ENCODE results near the gene ZWILCH.

Gene ZWILCH

DNA sequence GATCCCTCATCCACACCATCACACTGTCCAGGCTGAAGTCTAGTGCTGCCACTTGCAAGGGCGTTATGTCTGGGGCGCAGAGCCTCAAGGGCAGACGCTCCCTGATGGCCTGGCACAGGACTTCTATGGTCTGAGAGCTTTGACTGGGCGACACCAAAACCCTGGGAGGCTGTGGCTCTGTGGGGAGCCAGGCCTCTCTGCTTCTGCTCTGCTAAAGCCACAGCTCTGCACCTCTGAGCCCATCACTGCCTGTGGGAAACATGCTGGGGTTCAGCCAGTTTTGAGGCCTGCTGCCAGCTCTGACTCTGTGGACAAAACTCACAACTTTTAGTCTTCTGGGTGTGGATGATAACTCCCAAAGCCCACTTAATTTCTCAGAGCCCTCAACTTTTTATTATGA, 67.0 kb downstream of the ZWILCH start:
- DNase-seq (ENCODE audit: low read depth): no peak
- TF ChIP-seq, protein P1, sequence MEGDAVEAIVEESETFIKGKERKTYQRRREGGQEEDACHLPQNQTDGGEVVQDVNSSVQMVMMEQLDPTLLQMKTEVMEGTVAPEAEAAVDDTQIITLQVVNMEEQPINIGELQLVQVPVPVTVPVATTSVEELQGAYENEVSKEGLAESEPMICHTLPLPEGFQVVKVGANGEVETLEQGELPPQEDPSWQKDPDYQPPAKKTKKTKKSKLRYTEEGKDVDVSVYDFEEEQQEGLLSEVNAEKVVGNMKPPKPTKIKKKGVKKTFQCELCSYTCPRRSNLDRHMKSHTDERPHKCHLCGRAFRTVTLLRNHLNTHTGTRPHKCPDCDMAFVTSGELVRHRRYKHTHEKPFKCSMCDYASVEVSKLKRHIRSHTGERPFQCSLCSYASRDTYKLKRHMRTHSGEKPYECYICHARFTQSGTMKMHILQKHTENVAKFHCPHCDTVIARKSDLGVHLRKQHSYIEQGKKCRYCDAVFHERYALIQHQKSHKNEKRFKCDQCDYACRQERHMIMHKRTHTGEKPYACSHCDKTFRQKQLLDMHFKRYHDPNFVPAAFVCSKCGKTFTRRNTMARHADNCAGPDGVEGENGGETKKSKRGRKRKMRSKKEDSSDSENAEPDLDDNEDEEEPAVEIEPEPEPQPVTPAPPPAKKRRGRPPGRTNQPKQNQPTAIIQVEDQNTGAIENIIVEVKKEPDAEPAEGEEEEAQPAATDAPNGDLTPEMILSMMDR (conservative IDR thresholded peaks at IDR 0.05; ENCODE audit: control insufficient read depth, insufficient read depth, low read depth, low read length): no peak
- no peak overlapping the region for H3K4me3 ChIP-seq (ENCODE audit: control insufficient read depth, low read depth, low read length)

DNA sequence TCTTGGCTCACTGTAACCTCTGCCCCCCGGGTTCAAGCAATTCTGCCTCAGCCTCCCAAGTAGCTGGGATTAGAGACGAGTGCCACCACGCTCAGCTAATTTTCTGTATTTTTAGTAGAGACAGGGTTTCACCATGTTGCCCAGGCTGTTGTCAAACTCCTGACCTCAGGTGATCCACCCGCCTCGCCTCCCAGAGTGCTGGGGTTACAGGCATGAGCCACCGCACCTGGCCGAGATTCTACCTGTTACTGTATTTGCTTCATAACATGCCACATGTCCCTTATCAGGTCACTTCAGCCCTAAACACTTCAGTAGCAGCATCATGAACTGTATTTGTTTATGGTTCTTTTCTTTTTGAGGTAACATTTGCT, 68.2 kb downstream of the ZWILCH start:
- DNase-seq (ENCODE audit: low read depth): no peak
- TF ChIP-seq, protein P1 (conservative IDR thresholded peaks at IDR 0.05; ENCODE audit: control insufficient read depth, insufficient read depth, low read depth, low read length): no peak
- H3K4me3 ChIP-seq (ENCODE audit: control insufficient read depth, low read depth, low read length): no peak overlapping the region

DNA sequence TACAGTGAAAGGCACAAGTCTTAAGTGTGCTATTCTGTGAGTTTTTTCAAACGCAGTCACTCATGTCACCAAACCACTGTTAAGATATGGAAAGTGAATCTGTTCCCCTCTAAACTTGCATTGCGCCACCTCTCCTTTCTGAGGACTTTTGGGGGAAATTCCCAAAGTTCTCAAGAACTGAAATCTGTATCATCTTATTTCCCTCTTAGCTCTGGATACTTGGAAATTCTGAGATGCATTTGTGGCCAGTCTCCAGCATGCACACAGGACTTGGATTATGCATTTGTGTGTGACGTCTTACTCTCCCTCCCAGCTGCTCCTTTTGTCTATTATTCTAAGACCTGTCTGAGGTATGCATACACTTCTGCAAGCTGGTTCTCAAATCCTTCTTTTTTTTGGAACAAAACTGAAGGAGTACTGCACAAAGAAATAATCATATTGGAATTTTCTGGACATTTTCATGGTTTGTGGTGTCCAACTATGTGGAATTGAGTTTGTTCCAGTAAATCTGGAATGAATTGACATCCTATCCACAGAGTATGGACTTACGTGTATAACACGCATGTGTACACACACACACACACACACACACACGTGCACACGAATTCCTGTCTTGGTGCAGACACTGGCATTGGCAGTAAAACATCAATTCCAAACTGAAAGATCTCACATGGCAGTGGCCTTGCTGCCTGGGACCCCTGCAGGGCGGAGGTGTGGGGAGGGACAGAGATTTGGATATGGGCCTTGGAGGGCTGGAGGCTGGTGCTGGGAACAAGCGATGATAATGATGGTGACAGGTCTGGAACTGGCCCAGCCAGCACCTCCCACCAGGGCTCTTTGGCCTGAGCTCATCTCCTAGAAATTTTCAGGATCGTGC, 68.8 kb downstream of the ZWILCH start:
- TF ChIP-seq, protein P1 (conservative IDR thresholded peaks at IDR 0.05; ENCODE audit: control insufficient read depth, insufficient read depth, low read depth, low read length): no peak
- no peak overlapping the region for H3K4me3 ChIP-seq (ENCODE audit: control insufficient read depth, low read depth, low read length)
- peak; percentile 83 for DNase-seq (ENCODE audit: low read depth)

DNA sequence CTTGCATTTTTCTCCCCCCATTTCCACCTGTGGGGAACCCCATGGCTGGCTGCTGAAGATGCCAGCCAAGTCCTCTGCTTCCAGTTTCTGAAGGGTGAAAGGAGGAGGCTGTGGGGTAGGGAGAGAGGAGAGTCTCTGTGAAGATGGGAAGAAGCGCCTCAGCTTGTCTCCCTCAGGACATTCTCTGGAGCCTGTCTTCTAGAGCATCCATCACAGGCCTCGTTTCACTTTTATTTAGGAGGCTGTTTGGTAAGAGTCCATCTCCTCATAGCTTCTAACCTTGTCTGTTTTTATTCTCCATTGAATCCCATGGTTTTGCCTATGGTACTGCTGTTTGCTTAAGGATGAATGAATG, 69.4 kb downstream of the ZWILCH start:
- TF ChIP-seq, protein P1 (conservative IDR thresholded peaks at IDR 0.05; ENCODE audit: control insufficient read depth, insufficient read depth, low read depth, low read length): no peak
- no peak for DNase-seq (ENCODE audit: low read depth)
- no peak overlapping the region for H3K4me3 ChIP-seq (ENCODE audit: control insufficient read depth, low read depth, low read length)

DNA sequence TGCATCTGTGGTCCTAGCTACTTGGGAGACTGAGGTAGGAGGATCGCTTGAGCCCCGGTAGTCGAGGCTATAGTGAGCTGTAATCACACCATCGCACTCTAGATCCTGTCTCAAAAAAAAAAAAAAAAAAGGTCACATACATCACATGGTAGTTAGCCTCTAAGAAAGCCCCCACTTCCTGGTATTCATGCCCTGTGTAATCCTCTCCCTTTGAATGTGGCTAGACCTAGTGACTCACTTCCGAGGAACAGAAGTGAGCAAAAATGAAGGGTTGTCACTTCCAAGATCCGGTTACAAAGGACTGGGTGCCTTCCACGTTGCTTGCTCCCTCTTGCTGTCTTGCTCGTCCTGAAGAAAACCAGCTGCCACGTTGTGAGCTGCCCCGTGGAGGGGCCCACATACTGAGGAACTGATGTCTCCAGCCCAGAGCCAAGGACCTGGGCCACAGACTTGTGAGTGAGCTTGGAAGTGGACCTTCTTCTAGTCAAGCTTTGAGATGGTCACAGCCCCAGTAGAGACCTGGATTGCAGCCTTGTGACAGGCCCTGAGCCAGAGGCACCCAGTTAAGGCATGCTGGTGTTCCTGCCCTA, 73.3 kb downstream of the ZWILCH start:
- DNase-seq (ENCODE audit: low read depth): peak; percentile 51
- TF ChIP-seq, protein P1 (conservative IDR thresholded peaks at IDR 0.05; ENCODE audit: control insufficient read depth, insufficient read depth, low read depth, low read length): no peak
- H3K4me3 ChIP-seq (ENCODE audit: control insufficient read depth, low read depth, low read length): no peak overlapping the region

DNA sequence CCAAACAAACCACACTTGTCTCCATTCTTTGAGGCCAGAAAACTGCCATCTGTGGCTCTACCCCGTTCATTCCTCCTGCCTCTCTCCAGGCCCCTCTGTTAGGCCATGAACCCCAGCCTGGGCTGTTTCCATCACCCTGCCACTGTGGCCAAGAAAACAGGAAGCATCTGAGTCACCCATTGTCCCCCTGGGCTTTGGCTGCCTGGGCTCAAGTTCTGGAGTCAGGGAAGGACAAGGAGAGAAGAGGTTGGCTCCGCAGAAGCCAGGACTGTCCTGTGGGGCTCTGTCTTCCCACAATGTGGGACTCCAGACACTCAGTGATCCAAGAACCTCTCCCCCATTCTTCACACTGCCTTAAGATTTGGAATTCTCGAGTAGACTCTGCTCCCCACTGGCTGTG, 75.5 kb downstream of the ZWILCH start:
- TF ChIP-seq, protein P1 (conservative IDR thresholded peaks at IDR 0.05; ENCODE audit: control insufficient read depth, insufficient read depth, low read depth, low read length): no peak
- no peak overlapping the region for H3K4me3 ChIP-seq (ENCODE audit: control insufficient read depth, low read depth, low read length)
- DNase-seq (ENCODE audit: low read depth): peak; percentile 56
